HepG2 (cell line): Measurements from ENCODE around the gene KLHL21. TPM values are rescaled to one million over a fixed set of nuclear protein-coding genes. Genes with fewer than 3 reads are reported as not detected.
A peak's percentile ranks its signal among the peaks of the same experiment; 100 is the strongest.

Experiments used
- MTF1 ChIP-seq: sonication (generic); formaldehyde crosslinking; IDR thresholded peaks from 2 replicates; pipeline ENCODE4 v1.5.0; 2020; ENCODE audit warnings: missing genetic modification reagents
- PLSCR1 ChIP-seq: sonication (generic); formaldehyde crosslinking; IDR thresholded peaks from 2 replicates; pipeline ENCODE4 v1.5.0; 2020; ENCODE audit warnings: missing genetic modification reagents, mild to moderate bottlenecking, borderline replicate concordance
- SRSF1 ChIP-seq: fragments of 200-400 bp; formaldehyde crosslinking; optimal IDR thresholded peaks from 2 replicates; pipeline ENCODE3; 2017; ENCODE audit warnings: mild to moderate bottlenecking, low read depth, low read length, moderate library complexity
- TFAP4 ChIP-seq: sonication (generic); IDR thresholded peaks from 2 replicates; pipeline ENCODE4 v1.6.1; 2016; ENCODE audit warnings: low read depth, borderline replicate concordance
- ZNF350 ChIP-seq: sonication (generic); formaldehyde crosslinking; IDR thresholded peaks from 2 replicates; pipeline ENCODE4 v1.4.0; 2020; ENCODE audit warnings: mild to moderate bottlenecking, low read depth, missing genetic modification reagents, borderline replicate concordance
- ZNF75D ChIP-seq: sonication (generic); formaldehyde crosslinking; IDR thresholded peaks from 2 replicates; pipeline ENCODE4 v1.8.1; 2023; ENCODE audit warnings: missing genetic modification reagents, mild to moderate bottlenecking, borderline replicate concordance
- polyA plus RNA-seq, 8 experiments: library from polyadenylated mRNA; depleted of rRNA in 3 of 8; stranded (reverse) in 7 of 8; unstranded in 1 of 8; fragments of >200 nt; fragmentation: Illumina TruSeq in 4 of 8; extraction: Trizol in 4 of 8; gene quantifications; 2 replicates each; pipeline versions ENCODE4 v1.2.1 to v1.2.3, GENCODE V29; 2011 to 2016; ENCODE audit warnings: low read depth in 4 of 8, missing spikeins in 1 of 8, mixed read lengths in 1 of 8; ENCODE audit not compliant: insufficient read depth in 1 of 8
- total RNA-seq, 5 experiments: library from RNA; depleted of rRNA; stranded (reverse); fragments of >200 nt; fragmentation: Illumina TruSeq; extraction: Trizol; gene quantifications; 2 replicates each; pipeline ENCODE4 v1.2.3, GENCODE V29; 2016; ENCODE audit warnings: low read depth in 1 of 5
- TF ChIP-seq, protein P1 (sequence below): sonication (generic); formaldehyde crosslinking; IDR thresholded peaks from 2 replicates; pipeline ENCODE4 v1.5.1; 2020; ENCODE audit warnings: missing genetic modification reagents, mild to moderate bottlenecking, borderline replicate concordance

The KLHL21 gene
- total and polyA plus RNA-seq, 2 of the 13 experiments (the other 11 are each of a cell fraction or from before 2014, with no cell fraction given), result 14.8 to 25.0 TPM

DNA sequence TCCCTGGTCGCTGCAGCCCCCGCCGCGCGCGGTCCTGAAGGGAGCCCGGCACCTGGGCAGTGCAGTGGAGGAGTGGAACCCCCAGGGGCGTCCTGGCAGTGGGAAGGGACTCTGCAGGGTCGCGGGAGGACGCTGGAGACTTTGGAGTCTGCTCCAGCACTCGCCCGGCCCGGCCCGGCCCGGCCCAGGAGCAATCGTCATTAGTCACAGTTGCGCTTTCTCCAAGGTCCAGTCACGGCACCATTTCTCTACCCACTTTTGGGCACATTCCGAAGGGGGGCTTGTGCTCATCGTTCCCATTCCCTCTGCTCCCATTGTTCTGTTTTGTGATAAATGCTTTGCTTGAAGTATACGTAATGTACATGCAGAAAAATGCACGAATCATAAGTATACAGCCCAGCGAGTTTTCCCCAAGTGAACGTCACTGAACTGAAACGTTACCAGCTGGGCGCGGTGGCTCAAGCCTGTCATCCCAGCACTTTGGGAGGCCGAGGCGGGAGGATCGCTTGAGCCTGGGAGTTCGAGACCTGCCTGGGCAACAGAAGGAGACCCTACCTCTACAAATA is 23.0 kb upstream of the KLHL21 start (continued):
- TF ChIP-seq PLSCR1 (CRISPR knock-in tag) (no peak), ZNF350 (CRISPR knock-in tag) (no peak), TFAP4 (peak; percentile 49; the same call in 1 of the 2 replicates), MTF1 (CRISPR knock-in tag) (0 out of 2 replicates have a peak, but pooled peaks have one; percentile 25), ZNF75D (CRISPR knock-in tag) (no peak), SRSF1 (no peak)
- TF ChIP-seq, protein P1, sequence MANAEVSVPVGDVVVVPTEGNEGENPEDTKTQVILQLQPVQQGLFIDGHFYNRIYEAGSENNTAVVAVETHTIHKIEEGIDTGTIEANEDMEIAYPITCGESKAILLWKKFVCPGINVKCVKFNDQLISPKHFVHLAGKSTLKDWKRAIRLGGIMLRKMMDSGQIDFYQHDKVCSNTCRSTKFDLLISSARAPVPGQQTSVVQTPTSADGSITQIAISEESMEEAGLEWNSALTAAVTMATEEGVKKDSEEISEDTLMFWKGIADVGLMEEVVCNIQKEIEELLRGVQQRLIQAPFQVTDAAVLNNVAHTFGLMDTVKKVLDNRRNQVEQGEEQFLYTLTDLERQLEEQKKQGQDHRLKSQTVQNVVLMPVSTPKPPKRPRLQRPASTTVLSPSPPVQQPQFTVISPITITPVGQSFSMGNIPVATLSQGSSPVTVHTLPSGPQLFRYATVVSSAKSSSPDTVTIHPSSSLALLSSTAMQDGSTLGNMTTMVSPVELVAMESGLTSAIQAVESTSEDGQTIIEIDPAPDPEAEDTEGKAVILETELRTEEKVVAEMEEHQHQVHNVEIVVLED, result no peak
- TF ChIP-seq, all 625 proteins: peak for 16
